Activated CD8-positive, alpha-beta T cell treated with anti-CD3 and anti-CD28 coated beads for 36 hours (primary cell): ENCODE measurements around the gene OR6C6. TPM values are rescaled to one million over a fixed set of nuclear protein-coding genes. Genes with fewer than 3 reads are reported as not detected.
"Not testable (repeated sequence)": the region's sequence is repeated elsewhere in the genome, so short reads cannot be mapped to it uniquely, and the experiment has no call there.

ENCODE experiments used
- ATAC-seq: fragments of 200-7000 bp; cut with Tn5 transposase; one replicate; pipeline ENCODE4 v1.10.0; 2021; ENCODE audit warnings: mild to moderate bottlenecking, moderate library complexity
- CTCF ChIA-PET: fragments of 350-600 bp; sonication (Branson Sonifier 250); formaldehyde crosslinking; loops from one replicate; lab custom pipeline; 2021; ENCODE audit warnings: antibody characterized with exemption; lab: Charles Lee
- POLR2A ChIA-PET: fragments of 350-600 bp; sonication (Branson Sonifier 250); formaldehyde crosslinking; loops from one replicate; lab custom pipeline; 2021; ENCODE audit warnings: antibody characterized with exemption; lab: Charles Lee
- DNase-seq: peaks from one replicate; pipeline ENCODE4 v3.0.0-alpha.2; 2020
- H3K27ac Mint-ChIP-seq: one replicate; pipeline ENCODE4 v1.8.0; 2021; ENCODE audit warnings: mild to moderate bottlenecking, mixed read lengths
- H3K27me3 Mint-ChIP-seq: one replicate; pipeline ENCODE4 v1.8.0; 2021; ENCODE audit warnings: mixed read lengths
- H3K36me3 Mint-ChIP-seq: one replicate; pipeline ENCODE4 v1.8.0; 2021; ENCODE audit warnings: low read depth, mixed read lengths
- H3K4me1 Mint-ChIP-seq: one replicate; pipeline ENCODE4 v1.8.0; 2021; ENCODE audit warnings: low read depth, mixed read lengths
- H3K4me3 Mint-ChIP-seq: one replicate; pipeline ENCODE4 v1.8.0; 2021; ENCODE audit warnings: mild to moderate bottlenecking, moderate library complexity, mixed read lengths
- H3K9me3 Mint-ChIP-seq: one replicate; pipeline ENCODE4 v1.8.0; 2021; ENCODE audit warnings: mixed read lengths
- CTCF ChIP-seq: fragments of 200-600 bp; IDR thresholded peaks from one replicate; pipeline ENCODE4 v1.8.0; 2022; ENCODE audit warnings: antibody characterized with exemption, mild to moderate bottlenecking
- intact Hi-C: fragments of 100-400 bp; cut with micrococcal nuclease; formaldehyde crosslinking; loops from one replicate; pipeline ENCODE4 v1.10.0; 2022
- total RNA-seq, 2 experiments: library from RNA; stranded (reverse); gene quantifications; one replicate each; pipeline ENCODE4 v1.2.3, GENCODE V29; 2021

Gene OR6C6
- not detected for total RNA-seq

- intact Hi-C loops: no loop called here
- CTCF ChIA-PET: no interaction called here
- Mint-ChIP-seq H3K4me1 (no peaks in the 10 kb centered on the region), H3K27ac (no peak within 1 kb of the TSS), H3K9me3 (no peaks in the 10 kb centered on the region), H3K4me3 (no peak within 1 kb of the TSS), H3K27me3 (peaks cover 22% of the 10 kb centered on the region), H3K36me3 (no peaks in the 10 kb centered on the region)
- TF ChIP-seq CTCF: no peak
- DNase-seq: no peak
- ATAC-seq: no peak
- POLR2A ChIA-PET: no interaction called here
These were observed at the start of gene OR6C6 for GRCh38 chr12:55296469-55296868. TSS of gene OR6C6 (minus strand) at chr12:55296569. CDS start at chr12:55295232, 1,337 bp downstream.

GRCh38 chr12:55336002-55336401 is 39.6 kb upstream of the OR6C6 start:
- CTCF ChIA-PET: no interaction called here

GRCh38 chr12:55330446-55330845 is 34.1 kb upstream of the OR6C6 start, which contains the start of gene OR6C3:
TSS of gene OR6C3 (plus strand) at chr12:55330746. CDS start at chr12:55331701, 955 bp downstream.
- no peak for TF ChIP-seq CTCF
- no peak within 1 kb of the TSS for H3K4me3 Mint-ChIP-seq

More at GRCh38 chr12:55336002-55336401, 39.6 kb upstream of the OR6C6 start:
- no peak for DNase-seq
- no peak for ATAC-seq
- intact Hi-C loops: no loop called here
- no peaks in the 10 kb centered on the region for H3K36me3 Mint-ChIP-seq
- H3K9me3 Mint-ChIP-seq: no peaks in the 10 kb centered on the region
- H3K4me1 Mint-ChIP-seq: no peaks in the 10 kb centered on the region
- no peak for TF ChIP-seq CTCF
- peaks cover 23% of the 10 kb centered on the region for H3K27me3 Mint-ChIP-seq
- POLR2A ChIA-PET: no interaction called here
- H3K4me3 Mint-ChIP-seq: no peak overlapping the region
- H3K27ac Mint-ChIP-seq: no peak overlapping the region

GRCh38 chr12:55325801-55326200 is 29.4 kb upstream of the OR6C6 start:
- H3K27ac Mint-ChIP-seq, CTCF ChIA-PET, ATAC-seq, H3K4me3 Mint-ChIP-seq, H3K4me1 Mint-ChIP-seq, H3K27me3 Mint-ChIP-seq, DNase-seq, H3K9me3 Mint-ChIP-seq, H3K36me3 Mint-ChIP-seq, intact Hi-C loops: not testable (repeated sequence)
- POLR2A ChIA-PET: interaction anchor here (0.6 kb wide), 1 partner anchor 228 kb away, joined by 3 read pairs; no protein-coding TSS in a partner anchor

More at GRCh38 chr12:55330446-55330845, 34.1 kb upstream of the OR6C6 start, which contains the start of gene OR6C3:
- ChIA-PET POLR2A (no interaction called here), CTCF (interaction anchor here (1.6 kb wide), 1 partner anchor 326 kb away, joined by 4 read pairs; no protein-coding TSS in a partner anchor)
- Mint-ChIP-seq H3K27me3 (peaks cover 11% of the 10 kb centered on the region), H3K9me3 (no peaks in the 10 kb centered on the region), H3K36me3 (no peaks in the 10 kb centered on the region), H3K27ac (no peak within 1 kb of the TSS), H3K4me1 (no peaks in the 10 kb centered on the region)
- intact Hi-C loops: no loop called here
- ATAC-seq: no peak
- no peak for DNase-seq

- H3K4me3 Mint-ChIP-seq: no peak overlapping the region
- no peak for DNase-seq
- H3K4me1 Mint-ChIP-seq: no peaks in the 10 kb centered on the region
- ATAC-seq: no peak
- H3K27me3 Mint-ChIP-seq: peaks cover 9% of the 10 kb centered on the region
- no peak for TF ChIP-seq CTCF
- no peaks in the 10 kb centered on the region for H3K36me3 Mint-ChIP-seq
- POLR2A ChIA-PET: no interaction called here
- CTCF ChIA-PET: no interaction called here
- no peak overlapping the region for H3K27ac Mint-ChIP-seq
- intact Hi-C loops: no loop called here
- H3K9me3 Mint-ChIP-seq: no peaks in the 10 kb centered on the region
These were observed 23.8 kb upstream of the OR6C6 start for GRCh38 chr12:55320201-55320600.
